SU-DHL-6 (cell line): ENCODE results near the gene SHISAL2A.

Experiments
- EZH2phosphoT487 ChIP-seq: fragments of 200-600 bp; sonication (generic), shearing (Covaris generic); conservative IDR thresholded peaks from 2 replicates; pipeline ENCODE4 v1.6.1; 2018; ENCODE audit warnings: mild to moderate bottlenecking, antibody characterized with exemption, low read length, moderate library complexity, mixed read lengths
- TF ChIP-seq, protein P1 (sequence below): fragments of 200-600 bp; sonication (generic); IDR thresholded peaks from one replicate; pipeline ENCODE4 v1.5.1; 2017; ENCODE audit warnings: antibody characterized with exemption, mild to moderate bottlenecking, low read length, moderate library complexity; ENCODE audit not compliant: insufficient read depth, poor library complexity, severe bottlenecking

- TF ChIP-seq, protein P1, sequence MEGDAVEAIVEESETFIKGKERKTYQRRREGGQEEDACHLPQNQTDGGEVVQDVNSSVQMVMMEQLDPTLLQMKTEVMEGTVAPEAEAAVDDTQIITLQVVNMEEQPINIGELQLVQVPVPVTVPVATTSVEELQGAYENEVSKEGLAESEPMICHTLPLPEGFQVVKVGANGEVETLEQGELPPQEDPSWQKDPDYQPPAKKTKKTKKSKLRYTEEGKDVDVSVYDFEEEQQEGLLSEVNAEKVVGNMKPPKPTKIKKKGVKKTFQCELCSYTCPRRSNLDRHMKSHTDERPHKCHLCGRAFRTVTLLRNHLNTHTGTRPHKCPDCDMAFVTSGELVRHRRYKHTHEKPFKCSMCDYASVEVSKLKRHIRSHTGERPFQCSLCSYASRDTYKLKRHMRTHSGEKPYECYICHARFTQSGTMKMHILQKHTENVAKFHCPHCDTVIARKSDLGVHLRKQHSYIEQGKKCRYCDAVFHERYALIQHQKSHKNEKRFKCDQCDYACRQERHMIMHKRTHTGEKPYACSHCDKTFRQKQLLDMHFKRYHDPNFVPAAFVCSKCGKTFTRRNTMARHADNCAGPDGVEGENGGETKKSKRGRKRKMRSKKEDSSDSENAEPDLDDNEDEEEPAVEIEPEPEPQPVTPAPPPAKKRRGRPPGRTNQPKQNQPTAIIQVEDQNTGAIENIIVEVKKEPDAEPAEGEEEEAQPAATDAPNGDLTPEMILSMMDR, result no peak
- TF ChIP-seq EZH2phosphoT487, result no peak
Observed at GRCh38 chr1:52697795-52698674, 65.1 kb downstream of the SHISAL2A start, which contains the start of gene COA7.
